ENCODE measurements around the gene ARPC1A. TPM values are rescaled to one million over a fixed set of nuclear protein-coding genes. Genes with fewer than 3 reads are reported as not detected.

The ARPC1A gene
- total RNA-seq, 4 donors from 2014 or later: 76.5 to 118 (median 103) TPM

- H3K27ac ChIP-seq: no peak overlapping the region
These were observed 56.0 kb downstream of the ARPC1A start for GRCh38 chr7:99381664-99382075.

GRCh38 chr7:99383203-99383602, 57.5 kb downstream of the ARPC1A start:
- no peak overlapping the region for H3K27ac ChIP-seq
- H3K9me3 ChIP-seq: no peaks in the 10 kb centered on the region
- no peak for DNase-seq
- H3K4me3 ChIP-seq: no peak overlapping the region
- intact Hi-C loops (cut with DNase I; ENCODE audit: low total_unique reads): no loop called here
- peaks cover 0 to 9% of the 10 kb centered on the region in 2 donors for H3K4me1 ChIP-seq
- TF ChIP-seq CTCF (IDR thresholded peaks at IDR 0.05) (no peak), POLR2A (IDR thresholded peaks at IDR 0.05) (no peak)
- no peaks in the 10 kb centered on the region for H3K27me3 ChIP-seq
- no peaks in the 10 kb centered on the region for H3K36me3 ChIP-seq

More at GRCh38 chr7:99381664-99382075, 56.0 kb downstream of the ARPC1A start:
- Histone ChIP-seq H3K27me3 (no peaks in the 10 kb centered on the region), H3K4me3 (no peak overlapping the region), H3K9me3 (no peaks in the 10 kb centered on the region), H3K4me1 (peaks cover 0 to 9% of the 10 kb centered on the region in 2 donors), H3K36me3 (no peaks in the 10 kb centered on the region)
- intact Hi-C loops (cut with DNase I; ENCODE audit: low total_unique reads): no loop called here
- no peak for DNase-seq
- TF ChIP-seq CTCF (IDR thresholded peaks at IDR 0.05) (no peak), POLR2A (IDR thresholded peaks at IDR 0.05) (no peak)

- Histone ChIP-seq H3K9me3 (no peaks in the 10 kb centered on the region), H3K27ac (no peak overlapping the region), H3K36me3 (no peaks in the 10 kb centered on the region), H3K4me3 (no peak overlapping the region), H3K27me3 (no peaks in the 10 kb centered on the region), H3K4me1 (peaks cover 0 to 7% of the 10 kb centered on the region in 2 donors)
- intact Hi-C loops (cut with DNase I; ENCODE audit: low total_unique reads): no loop called here
- DNase-seq: no peak
- TF ChIP-seq CTCF (IDR thresholded peaks at IDR 0.05) (no peak), POLR2A (IDR thresholded peaks at IDR 0.05) (no peak)
These were observed 58.2 kb downstream of the ARPC1A start for GRCh38 chr7:99383791-99384370.

DNA sequence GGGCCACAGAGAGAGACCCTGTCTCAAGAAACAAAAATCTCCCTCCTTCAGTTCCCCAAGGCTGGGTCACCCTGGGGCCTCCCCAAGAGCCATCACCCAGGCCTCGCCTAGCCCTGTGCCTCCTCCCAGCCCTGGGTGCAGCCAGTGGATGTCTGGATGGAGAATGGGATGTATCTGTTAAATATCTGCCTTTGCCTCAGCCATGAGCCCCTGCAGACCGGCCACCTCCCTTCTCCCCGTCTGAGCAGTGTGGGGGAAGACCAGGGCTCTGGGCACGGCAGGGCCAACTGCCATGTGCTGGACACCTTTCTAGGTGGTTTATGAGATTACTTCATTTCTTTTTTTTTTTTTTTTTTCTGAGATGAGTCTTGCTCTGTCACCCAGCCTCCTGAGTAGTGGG, 58.8 kb downstream of the ARPC1A start:
- Histone ChIP-seq H3K9me3 (no peaks in the 10 kb centered on the region), H3K4me3 (no peak overlapping the region), H3K27me3 (no peaks in the 10 kb centered on the region), H3K36me3 (no peaks in the 10 kb centered on the region), H3K27ac (no peak overlapping the region), H3K4me1 (peaks cover 0 to 3% of the 10 kb centered on the region in 2 donors)
- TF ChIP-seq POLR2A (IDR thresholded peaks at IDR 0.05) (no peak), CTCF (IDR thresholded peaks at IDR 0.05) (no peak)
- no peak for DNase-seq
- intact Hi-C loops (cut with DNase I; ENCODE audit: low total_unique reads): no loop called here

DNA sequence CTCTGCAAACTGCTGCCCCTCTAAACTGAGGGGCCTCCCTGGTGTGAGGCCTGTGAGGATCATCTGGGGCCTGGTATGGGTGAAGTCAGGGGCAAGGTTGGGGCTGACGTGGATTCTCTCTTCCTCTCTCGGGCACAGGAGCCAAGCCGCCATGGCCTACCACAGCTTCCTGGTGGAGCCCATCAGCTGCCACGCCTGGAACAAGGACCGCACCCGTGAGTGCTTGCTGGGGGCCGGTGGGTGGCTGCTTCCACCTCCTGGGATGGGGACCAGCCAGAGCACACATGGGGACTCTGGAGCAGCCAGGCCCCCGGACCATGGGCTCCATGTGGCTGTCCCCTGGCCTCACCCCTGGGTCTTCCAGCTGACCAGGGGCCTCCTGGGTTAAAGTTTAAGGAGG, 59.9 kb downstream of the ARPC1A start:
- H3K4me1 ChIP-seq: peaks cover 0 to 3% of the 10 kb centered on the region in 2 donors
- H3K36me3 ChIP-seq: no peaks in the 10 kb centered on the region

More for the DNA sequence above, 59.9 kb downstream of the ARPC1A start:
- no peak for DNase-seq
- Histone ChIP-seq H3K9me3 (no peaks in the 10 kb centered on the region), H3K27me3 (no peaks in the 10 kb centered on the region), H3K4me3 (no peak overlapping the region), H3K27ac (no peak overlapping the region)
- no peak for TF ChIP-seq CTCF (IDR thresholded peaks at IDR 0.05)
- no peak for TF ChIP-seq POLR2A (IDR thresholded peaks at IDR 0.05)
- intact Hi-C loops (cut with DNase I; ENCODE audit: low total_unique reads): no loop called here
